A549 (cell line): ENCODE measurements around the gene FOXRED2. TPM values are rescaled to one million over a fixed set of nuclear protein-coding genes. Genes with fewer than 3 reads are reported as not detected.

ENCODE experiments used
- ATAC-seq, 2 experiments: fragments of 200-7000 bp in 1 of 2; fragments of >200 bp in 1 of 2; cut with Nextera tagmentation in 1 of 2; cut with Tn5 transposase in 1 of 2; 3 replicates each; pipeline versions ENCODE4 v1.8.0 to v1.9.1; 2018 to 2020; ENCODE audit warnings: mild to moderate bottlenecking in 1 of 2, moderate library complexity in 1 of 2
- CTCF ChIA-PET: fragments of 300-600 bp; sonication (Branson Sonifier 250); formaldehyde crosslinking; extraction: SDS; loops from one replicate; lab custom pipeline; 2021; ENCODE audit warnings: antibody characterized with exemption, inconsistent platforms; lab: Yijun Ruan, JAX
- POLR2A ChIA-PET: fragments of 350-600 bp; formaldehyde crosslinking; extraction: SDS; loops from one replicate; lab custom pipeline; 2021; ENCODE audit warnings: antibody characterized with exemption, inconsistent platforms; lab: Yijun Ruan, JAX
- DNase-seq, 2 experiments: peaks; one replicate each; pipeline versions ENCODE4 v3.0.0 to v3.0.0-alpha.2; 2011 to 2016; ENCODE audit warnings: low read depth in 1 of 2, low spot score in 1 of 2
- FAIRE-seq: peaks from 2 replicates; lab custom pipeline; 2011; peaks lifted over from hg19 to GRCh38; lab: Jason Lieb, UNC
- H3K27ac ChIP-seq, 2 experiments: fragments of >200 bp; sonication (Bioruptor Twin); formaldehyde crosslinking; 3 replicates each; pipeline ENCODE4 v1.5.1; 2016 to 2017
- H3K4me1 ChIP-seq: fragments of >200 bp; sonication (Bioruptor Twin); formaldehyde crosslinking; 3 replicates; pipeline ENCODE4 v1.6.1; 2016
- H3K4me2 ChIP-seq: fragments of >200 bp; sonication (Bioruptor Twin); formaldehyde crosslinking; 3 replicates; pipeline ENCODE4 v1.6.1; 2016
- H3K4me3 ChIP-seq: fragments of >200 bp; sonication (Bioruptor Twin); formaldehyde crosslinking; 3 replicates; pipeline ENCODE4 v1.5.1; 2016
- H3K9me3 ChIP-seq: fragments of >200 bp; sonication (Bioruptor Twin); formaldehyde crosslinking; 3 replicates; pipeline ENCODE4 v1.6.1; 2016
- BHLHE40 ChIP-seq: IDR thresholded peaks from 2 replicates; pipeline ENCODE4 v1.6.1; 2012; ENCODE audit warnings: low read depth, low read length, inconsistent platforms
- CBX2 ChIP-seq: fragments of 200-600 bp; sonication (generic); IDR thresholded peaks from 2 replicates; pipeline ENCODE4 v1.6.1; 2016; ENCODE audit warnings: low read depth, mild to moderate bottlenecking, borderline replicate concordance
- CEBPB ChIP-seq, 2 experiments: fragments of >200 bp in 1 of 2; sonication (Bioruptor Twin) in 1 of 2; formaldehyde crosslinking in 1 of 2; IDR thresholded peaks; 2 replicates each; pipeline ENCODE4 v1.6.1; 2012 to 2016
- CHD4 ChIP-seq: fragments of 200-600 bp; sonication (generic); IDR thresholded peaks from 2 replicates; pipeline ENCODE4 v1.6.1; 2016; ENCODE audit warnings: antibody characterized with exemption, mild to moderate bottlenecking, borderline replicate concordance
- E2F6 ChIP-seq: IDR thresholded peaks from 2 replicates; pipeline ENCODE4 v1.6.1; 2012; ENCODE audit warnings: low read depth, borderline replicate concordance
- EP300 ChIP-seq, 2 experiments: fragments of >200 bp; sonication (Bioruptor Twin); formaldehyde crosslinking; IDR thresholded peaks; 2 replicates in 1 of 2; 3 replicates in 1 of 2; pipeline ENCODE4 v1.6.1; 2016 to 2017
- FOXS1 ChIP-seq: fragments of 250-450 bp; sonication (Bioruptor Pico); IDR thresholded peaks from 2 replicates; pipeline ENCODE4 v1.5.0; 2020; ENCODE audit warnings: mild to moderate bottlenecking, moderate library complexity
- HES2 ChIP-seq: fragments of >200 bp; sonication (Bioruptor Twin); formaldehyde crosslinking; IDR thresholded peaks from 2 replicates; pipeline ENCODE4 v1.6.1; 2016
- HEYL ChIP-seq: fragments of 250-450 bp; sonication (Bioruptor Pico); IDR thresholded peaks from 2 replicates; pipeline ENCODE4 v1.8.0; 2021; ENCODE audit warnings: mild to moderate bottlenecking, moderate library complexity
- HOXA7 ChIP-seq: fragments of 250-450 bp; sonication (Bioruptor Pico); IDR thresholded peaks from 2 replicates; pipeline ENCODE4 v1.5.0; 2020; ENCODE audit warnings: mild to moderate bottlenecking, moderate library complexity
- JUN ChIP-seq, 2 experiments: fragments of >200 bp; sonication (Bioruptor Twin); formaldehyde crosslinking; IDR thresholded peaks; 2 replicates in 1 of 2; 3 replicates in 1 of 2; pipeline ENCODE4 v1.6.1; 2016 to 2017
- JUNB ChIP-seq: fragments of >200 bp; sonication (Bioruptor Twin); formaldehyde crosslinking; IDR thresholded peaks from 2 replicates; pipeline ENCODE4 v1.6.1; 2016
- KDM1A ChIP-seq: fragments of 200-600 bp; sonication (generic); IDR thresholded peaks from 2 replicates; pipeline ENCODE4 v1.6.1; 2016; ENCODE audit warnings: low read depth, mild to moderate bottlenecking
- MAX ChIP-seq: IDR thresholded peaks from 2 replicates; pipeline ENCODE4 v1.6.1; 2012
- MAZ ChIP-seq: fragments of 150-350 bp; IDR thresholded peaks from 2 replicates; pipeline ENCODE4 v1.6.1; 2014; ENCODE audit warnings: antibody characterized with exemption, low read depth, low read length, borderline replicate concordance
- MYC ChIP-seq: IDR thresholded peaks from 2 replicates; pipeline ENCODE4 v1.6.1; 2012; ENCODE audit warnings: mild to moderate bottlenecking, inconsistent platforms, low read length, improper control_type of control experiment, borderline replicate concordance
- NPAS2 ChIP-seq: fragments of 250-450 bp; sonication (Bioruptor Pico); IDR thresholded peaks from 2 replicates; pipeline ENCODE4 v1.8.0; 2022; ENCODE audit warnings: mild to moderate bottlenecking, moderate library complexity, borderline replicate concordance
- PBX3 ChIP-seq: IDR thresholded peaks from 2 replicates; pipeline ENCODE4 v1.6.1; 2012
- PHF8 ChIP-seq: fragments of 200-600 bp; sonication (generic); IDR thresholded peaks from 2 replicates; pipeline ENCODE4 v1.6.1; 2016; ENCODE audit warnings: low read depth, mild to moderate bottlenecking, antibody characterized with exemption, moderate library complexity, borderline replicate concordance
- RAD21 ChIP-seq, 2 experiments: fragments of >200 bp in 1 of 2; sonication (Bioruptor Twin) in 1 of 2; formaldehyde crosslinking in 1 of 2; IDR thresholded peaks in 1 of 2; conservative IDR thresholded peaks in 1 of 2; 2 replicates in 1 of 2; 3 replicates in 1 of 2; pipeline ENCODE4 v1.6.1; 2012 to 2018; ENCODE audit warnings: inconsistent platforms in 1 of 2
- RARB ChIP-seq: fragments of 250-450 bp; sonication (Bioruptor Pico); IDR thresholded peaks from 2 replicates; pipeline ENCODE4 v1.8.0; 2021; ENCODE audit warnings: mild to moderate bottlenecking, moderate library complexity
- RNF2 ChIP-seq: fragments of 200-600 bp; sonication (generic); IDR thresholded peaks from 2 replicates; pipeline ENCODE4 v1.6.1; 2016; ENCODE audit warnings: low read depth, mild to moderate bottlenecking, antibody characterized with exemption, moderate library complexity, borderline replicate concordance
- ZSCAN20 ChIP-seq: fragments of 250-450 bp; sonication (Bioruptor Pico); IDR thresholded peaks from 2 replicates; pipeline ENCODE4 v1.8.0; 2022; ENCODE audit warnings: mild to moderate bottlenecking, moderate library complexity
- WGBS: methylation state at CpG from one replicate; pipeline ENCODE4 v1.1.6; 2017; ENCODE audit errors: missing lambda C conversion rate; 5-methylcytosine and 5-hydroxymethylcytosine counted together
- polyA plus RNA-seq, 4 experiments: library from polyadenylated mRNA; depleted of rRNA in 3 of 4; stranded (reverse); fragments of >200 nt; fragmentation: RNase III in 1 of 4; extraction: RNeasy Plus Mini Kit Qiagen cat#74134 plus additional on column Dnase treatment in 1 of 4; gene quantifications; 2 replicates in 3 of 4; 3 replicates in 1 of 4; pipeline ENCODE4 v1.2.3, GENCODE V29; 2011 to 2017

The FOXRED2 gene
- polyA plus RNA-seq, 2 of the 4 experiments (the other 2 are of a cell fraction): 5.7 to 12.3 TPM

GRCh38 chr22:36497910-36498665, 8.8 kb downstream of the FOXRED2 start:
- ATAC-seq: peak; percentile 76 to 78
- no peak for TF ChIP-seq CEBPB (IDR thresholded peaks at IDR 0.05)
- TF ChIP-seq CBX2: no peak
- no peak for TF ChIP-seq EP300 (IDR thresholded peaks at IDR 0.05)
- no peak for TF ChIP-seq PBX3
- no peak for TF ChIP-seq MAX
- no peak for TF ChIP-seq HOXA7 (CRISPR knock-in tag)
- no peak for TF ChIP-seq RNF2
- TF ChIP-seq E2F6: no peak
- no peak for TF ChIP-seq CHD4
- TF ChIP-seq HES2: no peak
- TF ChIP-seq JUN (IDR thresholded peaks at IDR 0.05): no peak
- DNase-seq: no peak
- Histone ChIP-seq H3K9me3 (no peaks in the 10 kb centered on the region), H3K4me1 (no peaks in the 10 kb centered on the region), H3K4me2 (no peak overlapping the region), H3K4me3 (no peak overlapping the region), H3K27ac (no peak overlapping the region)
- 88% methylated on average over 25 of the region's 30 CpGs for WGBS
- FAIRE-seq: no peak
- ChIA-PET POLR2A (no interaction called here), CTCF (no interaction called here)

- WGBS: 94% methylated on average over 14 of the region's 16 CpGs
Measured at GRCh38 chr22:36493690-36494110, 13.1 kb downstream of the FOXRED2 start.

GRCh38 chr22:36492109-36492508, 14.7 kb downstream of the FOXRED2 start:
- no peak overlapping the region for H3K4me3 ChIP-seq
- H3K4me1 ChIP-seq: no peaks in the 10 kb centered on the region
- H3K9me3 ChIP-seq: peaks cover 4% of the 10 kb centered on the region
- WGBS: 85% methylated on average over 3 of the region's 5 CpGs
- no peak for DNase-seq
- POLR2A ChIA-PET: interaction anchor here (0.6 to 1.5 kb wide), 2 partner anchors 10 to 33 kb away, joined by 5 to 11 read pairs; partner anchors contain the start of gene TXN2
- TF ChIP-seq RARB: no peak
- no peak for TF ChIP-seq MAZ
- no peak for TF ChIP-seq BHLHE40
- TF ChIP-seq JUNB: no peak
- TF ChIP-seq, all 56 proteins: peak for 0
- no peak overlapping the region for H3K4me2 ChIP-seq
- CTCF ChIA-PET: no interaction called here
- ATAC-seq (no peak), FAIRE-seq (no peak)
- no peak overlapping the region for H3K27ac ChIP-seq

More at GRCh38 chr22:36493690-36494110, 13.1 kb downstream of the FOXRED2 start:
- no peak overlapping the region for H3K4me2 ChIP-seq
- no peak for TF ChIP-seq KDM1A
- ChIA-PET CTCF (interaction anchor here (0.6 to 1.0 kb wide), 2 partner anchors 19 to 192 kb away, joined by 3 read pairs; no protein-coding TSS in a partner anchor), POLR2A (no interaction called here)
- ATAC-seq (no peak), DNase-seq (no peak), FAIRE-seq (no peak)
- H3K4me1 ChIP-seq: no peaks in the 10 kb centered on the region
- no peak overlapping the region for H3K27ac ChIP-seq
- no peaks in the 10 kb centered on the region for H3K9me3 ChIP-seq
- no peak overlapping the region for H3K4me3 ChIP-seq

GRCh38 chr22:36491155-36491554, 15.7 kb downstream of the FOXRED2 start:
- Histone ChIP-seq H3K9me3 (peaks cover 12% of the 10 kb centered on the region), H3K4me1 (no peaks in the 10 kb centered on the region), H3K4me2 (no peak overlapping the region), H3K4me3 (no peak overlapping the region)
- FAIRE-seq (no peak), DNase-seq (no peak)
- CTCF ChIA-PET: interaction anchor here (0.6 to 1.0 kb wide), 2 partner anchors 15 to 263 kb away, joined by 4 read pairs; no protein-coding TSS in a partner anchor
- 86% methylated on average over 7 of the region's 7 CpGs for WGBS
- TF ChIP-seq PHF8 (no peak), NPAS2 (CRISPR knock-in tag) (no peak), RAD21 (conservative IDR thresholded peaks at IDR 0.05 in 1 of 2, IDR thresholded peaks at IDR 0.05 in 1 of 2) (no peak), MYC (no peak), FOXS1 (CRISPR knock-in tag) (no peak), CEBPB (IDR thresholded peaks at IDR 0.05) (no peak), HEYL (CRISPR knock-in tag) (no peak), ZSCAN20 (no peak)
- TF ChIP-seq, all 56 proteins: peak for 0
- POLR2A ChIA-PET: interaction anchor here (1.4 kb wide), 1 partner anchor 16 kb away, joined by 3 read pairs; the partner anchor contains the start of gene FOXRED2
- no peak overlapping the region for H3K27ac ChIP-seq
- ATAC-seq: no peak
